Muscle layer of duodenum (tissue), 2 donors: ENCODE results near the gene ITCH.
"Not testable (repeated sequence)": the region's sequence is repeated elsewhere in the genome, so short reads cannot be mapped to it uniquely, and the experiment has no call there.

Experiments
- H3K27ac ChIP-seq: one replicate; pipeline ENCODE4 v1.7.0; 2013; ENCODE audit warnings: mild to moderate bottlenecking, low read length
- H3K27me3 ChIP-seq: one replicate; pipeline ENCODE4 v1.7.0; 2013; ENCODE audit warnings: low read depth, mild to moderate bottlenecking, control low read depth, low read length
- H3K36me3 ChIP-seq, 2 donors: one replicate each; pipeline ENCODE4 v1.7.0; 2013; ENCODE audit warnings: low read length in 2 of 2, control low read depth in 1 of 2, mild to moderate bottlenecking in 1 of 2; ENCODE audit not compliant: insufficient read depth in 2 of 2, control insufficient read depth in 1 of 2
- H3K4me1 ChIP-seq, 2 donors: one replicate each; pipeline ENCODE4 v1.7.0; 2013; ENCODE audit warnings: low read length in 2 of 2, mild to moderate bottlenecking in 2 of 2, control low read depth in 1 of 2, moderate library complexity in 1 of 2; ENCODE audit not compliant: insufficient read depth in 2 of 2, control insufficient read depth in 1 of 2
- H3K4me3 ChIP-seq, 2 donors: one replicate each; pipeline ENCODE4 v1.7.0; 2013; ENCODE audit warnings: low read length in 2 of 2, low read depth in 1 of 2, mild to moderate bottlenecking in 1 of 2
- H3K9me3 ChIP-seq, 2 donors: one replicate each; pipeline ENCODE4 v1.7.0; 2013; ENCODE audit warnings: low read length in 2 of 2, control low read depth in 1 of 2, mild to moderate bottlenecking in 1 of 2; ENCODE audit not compliant: control insufficient read depth in 1 of 2
- donor health status: healthy.

Gene ITCH

DNA sequence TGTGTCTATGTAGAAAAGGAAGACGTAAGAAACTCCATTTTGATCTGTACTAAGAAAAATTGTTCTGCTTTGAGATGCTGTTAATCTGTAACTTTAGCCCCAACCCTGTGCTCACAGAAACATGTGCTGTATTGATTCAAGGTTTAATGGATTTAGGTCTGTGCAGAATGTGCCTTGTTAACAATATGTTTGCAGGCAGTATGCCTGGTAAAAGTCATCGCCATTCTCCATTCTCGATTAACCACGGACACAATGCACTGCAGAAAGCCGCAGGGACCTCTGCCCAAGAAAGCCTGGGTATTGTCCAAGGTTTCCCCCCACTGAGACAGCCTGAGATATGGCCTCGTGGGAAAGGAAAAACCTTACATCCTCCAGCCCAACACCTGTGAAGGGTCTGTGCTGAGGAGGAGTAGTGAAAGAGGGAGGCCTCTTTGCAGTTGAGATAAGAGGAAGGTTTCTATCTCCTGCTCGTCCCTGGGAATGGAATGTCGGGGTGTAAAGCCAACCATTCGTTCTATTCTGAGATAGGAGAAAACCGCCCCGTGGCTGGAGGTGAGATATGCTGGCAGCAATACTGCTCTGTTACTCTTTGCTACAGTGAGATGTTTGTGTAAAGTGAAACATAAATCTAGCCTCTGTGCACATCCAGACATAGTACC lies 62.1 kb downstream of the ITCH start:
- not testable (repeated sequence) for H3K27me3 ChIP-seq, H3K9me3 ChIP-seq, H3K27ac ChIP-seq, H3K4me3 ChIP-seq, H3K4me1 ChIP-seq
- peaks cover 22% of the 10 kb centered on the region in 2 donors for H3K36me3 ChIP-seq

DNA sequence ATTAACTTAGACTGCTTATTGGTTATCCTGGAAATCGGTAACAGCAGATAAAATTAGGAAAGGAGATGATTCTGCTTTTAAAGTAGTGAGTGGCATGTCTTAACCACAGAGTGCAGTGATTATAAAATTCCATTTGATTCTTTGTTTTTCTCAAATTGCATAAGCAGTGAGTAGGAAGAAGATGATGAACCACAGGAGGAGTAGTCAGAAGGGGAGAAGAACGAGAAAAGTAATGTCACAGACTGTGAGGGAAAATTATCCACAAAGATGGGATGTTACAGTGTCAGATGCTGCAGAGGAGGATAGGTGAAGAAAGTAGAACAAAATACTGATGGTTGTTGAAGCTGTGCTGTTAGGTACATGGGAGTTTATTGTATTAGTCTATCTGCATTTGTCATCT lies 63.0 kb downstream of the ITCH start:
- H3K9me3 ChIP-seq: no peaks in the 10 kb centered on the region
- no peak overlapping the region for H3K27ac ChIP-seq
- H3K4me1 ChIP-seq: no peaks in the 10 kb centered on the region
- H3K4me3 ChIP-seq: no peak overlapping the region
- peaks cover 27% of the 10 kb centered on the region in 2 donors for H3K36me3 ChIP-seq
- no peaks in the 10 kb centered on the region for H3K27me3 ChIP-seq

DNA sequence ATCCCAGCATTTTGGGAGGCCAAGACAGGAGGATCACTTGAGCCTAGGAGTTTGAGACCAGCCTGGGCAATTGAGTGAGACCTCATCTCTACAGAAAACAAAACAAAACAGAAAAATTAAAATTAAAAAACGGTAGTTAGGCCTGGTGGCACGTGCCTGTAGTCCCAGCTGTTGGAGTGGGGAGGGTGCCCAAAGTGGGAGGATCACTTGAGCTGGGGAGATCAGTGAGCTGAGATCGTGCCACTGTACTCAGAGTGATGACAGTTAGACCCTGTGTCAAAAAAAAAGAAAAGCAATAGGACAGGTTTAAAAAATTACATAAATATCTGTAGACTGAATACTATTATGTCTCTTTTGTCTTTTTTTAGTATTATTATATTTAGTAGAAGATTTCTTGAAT lies 64.3 kb downstream of the ITCH start:
- H3K36me3 ChIP-seq: peaks cover 16 to 17% of the 10 kb centered on the region in 2 donors
- no peaks in the 10 kb centered on the region for H3K9me3 ChIP-seq
- no peaks in the 10 kb centered on the region for H3K4me1 ChIP-seq
- H3K4me3 ChIP-seq: no peak overlapping the region
- H3K27me3 ChIP-seq: no peaks in the 10 kb centered on the region
- no peak overlapping the region for H3K27ac ChIP-seq

DNA sequence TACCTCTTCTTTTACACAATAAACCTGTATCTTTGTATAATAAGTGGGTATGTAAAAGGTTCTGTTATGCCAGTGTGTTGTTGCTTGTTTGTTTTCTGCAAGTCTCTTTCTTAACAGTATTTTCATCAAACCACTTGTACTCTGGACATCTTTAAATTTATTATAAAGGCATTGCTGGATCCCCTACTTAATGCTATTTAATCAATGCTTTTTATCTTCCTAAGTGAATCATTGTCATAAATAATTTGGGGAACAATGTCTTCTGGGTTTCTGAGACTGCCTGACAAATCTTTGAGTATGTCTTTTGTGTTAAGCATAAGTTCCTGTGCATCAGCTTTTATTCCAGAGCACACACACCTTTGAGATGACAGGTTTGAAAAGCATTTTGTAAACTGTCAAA lies 64.7 kb downstream of the ITCH start:
- no peaks in the 10 kb centered on the region for H3K27me3 ChIP-seq
- H3K4me3 ChIP-seq: no peak overlapping the region
- no peak overlapping the region for H3K27ac ChIP-seq
- no peaks in the 10 kb centered on the region for H3K9me3 ChIP-seq
- peaks cover 16 to 17% of the 10 kb centered on the region in 2 donors for H3K36me3 ChIP-seq
- no peaks in the 10 kb centered on the region for H3K4me1 ChIP-seq

DNA sequence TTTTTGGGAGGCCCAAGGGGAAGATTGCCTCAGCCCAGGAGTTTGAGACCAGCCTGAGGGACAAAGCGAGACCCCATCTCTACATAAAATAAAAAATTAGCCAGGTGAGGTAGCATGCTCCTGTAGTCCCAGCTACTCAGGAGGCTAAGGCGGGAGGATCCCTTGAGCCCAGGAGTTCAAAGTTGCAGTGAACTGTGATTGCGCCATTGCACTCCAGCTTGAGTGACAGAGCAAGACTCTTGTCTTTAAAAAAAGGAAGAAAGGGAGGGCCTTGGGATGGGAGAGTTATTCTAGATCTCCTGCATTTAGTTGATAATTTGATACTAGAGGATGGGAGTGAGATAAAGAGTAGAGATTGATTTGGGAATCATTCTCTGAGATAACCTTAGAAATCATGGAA lies 68.1 kb downstream of the ITCH start:
- H3K4me3 ChIP-seq: no peak overlapping the region
- H3K27me3 ChIP-seq: no peaks in the 10 kb centered on the region
- H3K36me3 ChIP-seq: peaks cover 13 to 17% of the 10 kb centered on the region in 2 donors
- no peaks in the 10 kb centered on the region for H3K4me1 ChIP-seq
- no peaks in the 10 kb centered on the region for H3K9me3 ChIP-seq
- H3K27ac ChIP-seq: no peak overlapping the region

DNA sequence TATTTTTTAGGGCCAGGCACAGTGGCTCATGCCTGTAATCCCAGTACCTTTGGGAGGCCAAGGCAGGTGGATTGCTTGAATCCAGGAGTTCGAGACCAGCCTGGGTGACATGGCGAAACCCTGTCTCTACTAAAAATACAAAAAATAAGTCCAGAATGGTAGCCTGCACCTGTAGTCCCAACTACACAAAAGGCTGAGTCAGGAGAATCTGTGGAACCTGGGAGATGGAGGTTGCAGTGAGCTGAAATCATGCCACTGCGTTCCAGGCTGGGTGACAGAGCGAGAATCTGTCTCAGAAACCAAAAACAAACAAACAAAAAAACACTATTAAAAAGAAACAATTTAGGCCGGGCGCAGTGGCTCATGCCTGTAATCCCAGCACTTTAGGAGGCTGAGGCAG lies 69.6 kb downstream of the ITCH start:
- H3K4me3 ChIP-seq, H3K27me3 ChIP-seq, H3K4me1 ChIP-seq, H3K9me3 ChIP-seq, H3K27ac ChIP-seq: not testable (repeated sequence)
- H3K36me3 ChIP-seq: peaks cover 9 to 12% of the 10 kb centered on the region in 2 donors

DNA sequence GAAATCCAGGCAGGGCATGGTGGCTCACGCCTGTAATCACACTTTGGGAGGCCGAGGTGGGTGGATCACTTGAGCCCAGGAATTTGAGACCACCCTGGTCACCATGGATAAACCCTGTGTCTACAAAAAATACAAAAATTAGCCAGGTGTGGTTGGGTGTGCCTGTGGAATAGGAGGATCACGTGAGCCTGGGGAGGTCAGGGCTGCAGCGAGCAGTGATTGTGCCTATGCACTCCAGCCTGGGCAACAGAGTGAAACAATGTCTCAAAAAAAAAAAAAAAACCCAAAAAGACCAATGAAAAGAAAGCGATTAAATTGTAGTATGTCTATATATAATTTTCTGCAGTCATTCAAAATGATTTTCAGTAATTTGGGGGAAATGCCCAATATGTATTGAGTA lies 70.3 kb downstream of the ITCH start:
- H3K36me3 ChIP-seq: peaks cover 10 to 13% of the 10 kb centered on the region in 2 donors
- H3K9me3 ChIP-seq: no peaks in the 10 kb centered on the region

DNA sequence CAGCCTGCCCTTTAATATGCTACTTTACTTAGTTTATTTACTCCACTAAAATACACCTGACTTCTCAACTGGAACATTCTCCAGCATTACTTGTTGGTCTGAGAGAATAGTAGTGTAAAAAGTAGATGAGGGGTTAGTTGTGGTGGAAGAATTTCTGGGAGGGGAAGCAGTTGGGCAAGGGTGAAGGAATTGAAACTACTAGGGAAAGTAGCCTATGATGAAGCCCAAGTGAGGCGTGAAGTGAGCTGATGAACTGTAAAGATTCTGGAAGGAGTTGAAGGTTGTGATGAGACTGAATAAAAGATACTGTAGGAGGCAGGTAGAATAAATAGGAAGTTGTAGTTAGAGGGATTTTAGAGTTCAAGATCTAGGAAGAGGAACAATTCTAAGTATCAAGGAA lies 72.5 kb downstream of the ITCH start:
- Histone ChIP-seq H3K4me1 (peaks cover 0 to 3% of the 10 kb centered on the region in 2 donors), H3K27me3 (no peaks in the 10 kb centered on the region), H3K27ac (no peak overlapping the region), H3K36me3 (peaks cover 15 to 26% of the 10 kb centered on the region in 2 donors), H3K4me3 (no peak overlapping the region), H3K9me3 (no peaks in the 10 kb centered on the region)

More for the DNA sequence above, 70.3 kb downstream of the ITCH start:
- H3K27me3 ChIP-seq: no peaks in the 10 kb centered on the region
- H3K27ac ChIP-seq: no peak overlapping the region
- peaks cover 0 to 3% of the 10 kb centered on the region in 2 donors for H3K4me1 ChIP-seq
- no peak overlapping the region for H3K4me3 ChIP-seq

DNA sequence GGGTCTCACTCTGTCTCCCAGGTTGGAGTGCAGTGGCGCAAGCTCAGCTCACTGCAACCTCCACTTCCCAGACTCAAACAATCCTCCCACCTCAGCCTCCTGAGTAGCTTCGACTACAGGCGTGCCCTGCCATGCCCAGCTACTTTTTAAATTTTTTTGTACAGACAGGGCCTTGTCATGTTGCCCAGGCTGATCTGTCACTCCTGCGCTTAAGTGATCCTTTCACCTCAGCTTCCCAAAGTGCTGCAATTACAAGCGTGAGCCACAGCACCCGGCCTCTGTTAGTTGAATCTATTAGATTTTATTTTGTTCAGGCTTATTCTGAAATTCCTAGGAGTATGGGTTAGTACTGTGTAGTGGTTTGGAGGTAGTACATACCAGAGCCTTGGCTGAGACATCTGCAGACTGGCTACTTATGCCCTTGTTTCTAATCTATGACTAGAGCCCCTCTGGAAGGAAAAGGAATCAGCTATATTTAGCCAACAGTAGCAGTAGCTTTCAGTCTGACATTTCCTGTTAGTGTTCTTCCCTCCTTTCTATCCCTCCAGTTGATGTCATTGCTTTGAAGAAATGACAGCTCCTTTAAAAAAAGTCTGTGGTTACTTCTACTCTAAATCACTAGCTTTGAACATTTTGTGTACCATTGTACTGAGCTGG lies 74.4 kb downstream of the ITCH start:
- Histone ChIP-seq H3K27me3 (no peaks in the 10 kb centered on the region), H3K9me3 (no peaks in the 10 kb centered on the region), H3K4me3 (no peak overlapping the region), H3K36me3 (peaks cover 19 to 29% of the 10 kb centered on the region in 2 donors), H3K4me1 (peaks cover 0 to 3% of the 10 kb centered on the region in 2 donors), H3K27ac (no peak overlapping the region)

DNA sequence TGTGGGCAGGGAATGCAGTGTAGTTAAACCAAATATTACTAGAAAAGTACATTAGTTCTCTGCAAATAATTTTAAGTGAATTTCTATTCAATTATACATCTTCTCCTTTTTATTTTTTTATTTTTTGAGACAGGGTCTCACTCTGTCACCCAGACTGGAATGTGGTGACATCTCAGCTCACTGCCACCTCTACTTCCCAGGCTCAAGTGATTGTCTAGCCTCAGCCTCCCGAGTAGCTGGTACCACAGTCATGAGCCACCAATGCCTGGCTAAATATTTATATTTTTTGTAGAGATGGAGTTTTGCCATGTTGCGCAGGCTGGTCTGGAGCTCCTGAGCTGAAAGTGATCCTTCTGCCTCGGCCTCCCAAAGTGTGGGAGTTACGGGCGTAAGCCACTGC lies 76.1 kb downstream of the ITCH start:
- Histone ChIP-seq H3K27ac (no peak overlapping the region), H3K4me1 (peaks cover 0 to 3% of the 10 kb centered on the region in 2 donors), H3K36me3 (peaks cover 20 to 32% of the 10 kb centered on the region in 2 donors), H3K27me3 (no peaks in the 10 kb centered on the region), H3K4me3 (no peak overlapping the region), H3K9me3 (no peaks in the 10 kb centered on the region)

DNA sequence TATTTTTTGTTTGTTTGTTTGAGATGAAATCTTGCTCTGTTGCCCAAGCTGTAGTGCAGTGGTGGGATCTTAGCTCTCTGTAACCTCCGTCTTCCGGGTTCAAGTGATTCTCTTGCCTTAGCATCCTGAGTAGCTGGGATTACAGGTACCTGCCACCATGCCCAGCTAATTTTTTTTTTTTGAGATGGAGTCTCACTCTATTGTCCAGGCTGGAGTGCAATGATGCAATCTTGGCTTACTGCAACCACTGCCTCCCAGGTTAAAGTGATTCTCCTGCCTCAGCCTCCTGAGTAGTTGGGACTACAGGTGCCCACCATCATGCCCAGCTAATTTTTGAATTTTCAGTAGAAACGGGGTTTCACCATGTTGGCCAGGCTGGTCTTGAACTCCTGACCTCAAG lies 78.3 kb downstream of the ITCH start:
- not testable (repeated sequence) for H3K4me1 ChIP-seq, H3K27ac ChIP-seq, H3K4me3 ChIP-seq, H3K9me3 ChIP-seq, H3K27me3 ChIP-seq
- peaks cover 37 to 48% of the 10 kb centered on the region in 2 donors for H3K36me3 ChIP-seq

DNA sequence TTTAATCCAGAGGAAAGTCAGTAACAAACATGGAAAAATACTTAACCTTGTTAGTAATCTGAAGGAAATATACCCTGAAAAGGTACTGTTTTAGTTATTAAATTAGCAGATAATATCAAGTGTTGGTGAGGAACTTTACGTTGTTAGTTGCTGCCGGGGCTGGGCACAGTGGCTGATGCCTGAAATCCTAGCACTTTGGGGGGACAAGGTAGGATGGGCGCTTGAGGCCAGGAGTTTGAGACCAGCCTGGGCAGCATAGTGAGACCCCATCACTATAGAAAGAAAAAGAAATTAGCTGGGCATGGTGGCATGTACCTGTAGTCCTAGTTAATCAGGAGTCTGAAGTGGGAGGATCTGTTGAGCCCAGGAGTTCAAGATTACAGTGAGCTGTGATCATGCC lies 80.5 kb downstream of the ITCH start:
- Histone ChIP-seq H3K4me3 (no peak overlapping the region), H3K36me3 (peaks cover 46 to 48% of the 10 kb centered on the region in 2 donors), H3K27me3 (no peaks in the 10 kb centered on the region), H3K27ac (no peak overlapping the region), H3K9me3 (no peaks in the 10 kb centered on the region), H3K4me1 (no peaks in the 10 kb centered on the region)
